Endothelial cell of umbilical vein (primary cell): ENCODE data around the gene GULP1.

Experiments used
- CTCF ChIP-seq, 2 donors: IDR thresholded peaks; 1 replicate in 1 of 2; 2 replicates in 1 of 2; pipeline ENCODE4 v1.5.1; 2011; ENCODE audit warnings: low read length in 2 of 2, mild to moderate bottlenecking in 2 of 2, moderate library complexity in 2 of 2, control low read depth in 1 of 2, inconsistent platforms in 1 of 2, low read depth in 1 of 2; ENCODE audit not compliant: insufficient read depth in 1 of 2; ENCODE audit errors: extremely low read depth in 1 of 2
- GATA2 ChIP-seq: IDR thresholded peaks from 2 replicates; pipeline ENCODE4 v1.7.0; 2011; ENCODE audit warnings: low read depth, mild to moderate bottlenecking, moderate library complexity, mixed read lengths, low read length; ENCODE audit not compliant: insufficient read length, insufficient read depth
- MAX ChIP-seq: IDR thresholded peaks from 2 replicates; pipeline ENCODE4 v1.6.1; 2011; ENCODE audit not compliant: insufficient read depth, insufficient read length
- POLR2A ChIP-seq: IDR thresholded peaks from 2 replicates; pipeline ENCODE4 v1.6.1; 2012; ENCODE audit warnings: low read depth, mild to moderate bottlenecking, control low read depth, low read length
- POLR2AphosphoS5 ChIP-seq: IDR thresholded peaks from 2 replicates; pipeline ENCODE4 v1.6.1; 2012; ENCODE audit warnings: low read depth, mild to moderate bottlenecking, control low read depth, low read length, moderate library complexity; ENCODE audit not compliant: insufficient read depth

- TF ChIP-seq CTCF (IDR thresholded peaks at IDR 0.05; ENCODE audit: extremely low read depth in 1 of 2, insufficient read depth in 1 of 2, low read depth in 1 of 2, low read length in 2 of 2): no peak
- no peak for TF ChIP-seq POLR2A
- no peak for TF ChIP-seq MAX
- no peak for TF ChIP-seq GATA2
- no peak for TF ChIP-seq POLR2AphosphoS5
Observed at GRCh38 chr2:188570370-188570769, 278.7 kb downstream of the GULP1 start.
